Muscle of arm (tissue), 14 donors: ENCODE measurements around the gene XKR3. TPM values are rescaled to one million over a fixed set of nuclear protein-coding genes. Genes with fewer than 3 reads are reported as not detected.
"Not testable (repeated sequence)": the region's sequence is repeated elsewhere in the genome, so short reads cannot be mapped to it uniquely, and the experiment has no call there.

ENCODE experiments used
- DNase-seq: peaks from one replicate; pipeline ENCODE4 v3.0.0-alpha.2; 2013
- long read RNA-seq, 11 donors: transcript quantifications; one replicate each; lab custom pipeline, GENCODE V29; 2026
- polyA plus RNA-seq, 12 donors: library from polyadenylated mRNA; unstranded; fragments of 120-200 nt; gene quantifications; one replicate each; pipeline ENCODE4 v1.2.1, GENCODE V29; 2013; ENCODE audit not compliant: insufficient read length in 12 of 12

Gene XKR3
- under 1 TPM in 1 of 12 donors, not detected in 11; 0.13 TPM for polyA plus RNA-seq
- long read RNA-seq, donor 1: 0 reads
- long read RNA-seq, donor 2: 0 reads
- long read RNA-seq, donor 3: 0 reads
- long read RNA-seq, donor 4: 0 reads
- long read RNA-seq, donor 5: 0 reads
- long read RNA-seq, donor 6: 0 reads
- long read RNA-seq, donor 7: 0 reads
- long read RNA-seq, donor 8: 0 reads
- long read RNA-seq, donor 9: 0 reads
- long read RNA-seq, donor 10: 0 reads
- long read RNA-seq, donor 11: 0 reads

DNA sequence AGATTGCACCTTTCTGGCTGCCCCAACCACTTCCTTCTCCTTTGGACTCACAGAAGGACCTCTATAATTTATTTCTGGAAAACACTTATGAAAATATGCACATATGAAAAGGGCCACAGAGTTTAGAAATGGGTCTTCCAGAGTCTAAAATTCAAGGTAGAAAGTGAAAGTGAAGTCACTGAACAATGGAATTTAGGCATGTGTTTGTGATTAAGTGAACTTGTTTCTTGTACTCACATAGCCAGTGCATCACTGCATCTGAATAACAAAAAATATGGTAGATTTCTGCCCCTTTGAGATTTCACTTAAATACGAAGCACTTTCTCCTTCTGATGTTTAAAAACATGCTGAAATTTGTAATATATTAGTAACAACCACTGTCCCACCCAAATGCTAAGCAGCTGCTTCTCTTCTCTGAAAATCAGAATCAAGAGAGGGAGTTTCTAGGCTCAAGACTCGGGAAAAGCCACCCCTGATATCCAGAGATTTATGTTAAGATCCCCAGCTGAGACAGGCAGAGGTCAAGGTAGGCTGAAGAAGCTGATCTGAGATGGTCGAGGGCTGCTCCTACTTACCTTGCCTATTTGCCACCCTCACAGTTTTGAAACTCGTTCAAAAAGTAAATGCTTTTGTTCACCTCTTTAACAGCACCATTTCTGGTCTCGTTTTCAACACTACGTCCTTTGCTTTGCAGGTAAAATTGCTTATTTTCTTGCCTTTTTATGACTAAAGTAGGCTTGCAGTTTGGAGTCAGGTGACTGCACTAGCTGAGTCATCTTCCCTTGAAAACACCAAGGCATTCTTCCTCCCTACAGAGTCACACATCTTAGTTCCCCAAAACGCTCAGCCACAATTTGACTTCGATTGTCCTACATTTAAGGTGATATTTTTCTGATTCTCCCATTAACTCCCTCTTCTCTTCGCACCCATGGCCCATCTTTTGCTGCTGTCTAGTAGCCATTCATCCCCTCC is at the start of gene XKR3:
TSS of gene XKR3 (minus strand) at position 696 of the 972 bp plus-strand sequence. CDS start 17,338 bp downstream, outside the sequence.
- peak; percentile 5 for DNase-seq

DNA sequence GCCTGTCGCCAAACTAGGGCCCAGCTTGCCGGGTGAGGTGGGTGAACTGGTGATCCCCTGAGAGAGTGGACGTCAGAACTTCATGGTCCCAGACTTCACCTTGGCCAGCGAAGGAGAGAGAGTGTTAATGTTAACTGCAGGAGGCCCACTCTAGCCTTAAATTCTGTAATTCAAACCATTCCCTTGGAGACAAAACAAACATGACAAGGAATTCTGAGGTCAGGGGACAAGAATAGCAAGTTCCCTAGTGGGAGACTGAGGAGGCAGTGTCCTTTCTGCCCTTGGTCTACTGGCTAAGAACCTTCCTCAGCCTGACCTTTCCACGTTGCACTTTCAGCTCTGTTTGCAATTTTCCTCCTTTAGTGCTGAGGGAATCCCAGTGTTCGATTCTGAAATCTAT is 44.4 kb upstream of the XKR3 start:
- not testable (repeated sequence) for DNase-seq

DNA sequence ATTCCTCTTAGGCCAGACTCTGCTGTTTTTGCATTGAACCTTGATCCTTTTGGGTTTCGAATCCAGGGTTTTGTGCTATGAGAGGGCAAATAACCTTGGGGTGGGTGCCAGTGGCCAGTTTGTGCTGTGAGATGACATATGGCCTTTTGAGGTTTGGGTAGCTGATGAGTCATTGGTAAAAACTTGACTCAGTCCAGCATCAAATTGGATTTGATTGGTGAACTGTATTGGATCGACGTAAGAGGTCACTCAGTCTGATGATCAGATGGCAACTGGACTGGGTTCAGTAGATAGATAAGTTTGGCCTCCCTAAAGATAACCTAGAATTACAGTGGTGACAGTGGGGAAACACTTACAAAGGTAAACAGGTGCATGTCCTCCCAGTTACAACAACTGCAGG is 41.0 kb upstream of the XKR3 start:
- no peak for DNase-seq

DNA sequence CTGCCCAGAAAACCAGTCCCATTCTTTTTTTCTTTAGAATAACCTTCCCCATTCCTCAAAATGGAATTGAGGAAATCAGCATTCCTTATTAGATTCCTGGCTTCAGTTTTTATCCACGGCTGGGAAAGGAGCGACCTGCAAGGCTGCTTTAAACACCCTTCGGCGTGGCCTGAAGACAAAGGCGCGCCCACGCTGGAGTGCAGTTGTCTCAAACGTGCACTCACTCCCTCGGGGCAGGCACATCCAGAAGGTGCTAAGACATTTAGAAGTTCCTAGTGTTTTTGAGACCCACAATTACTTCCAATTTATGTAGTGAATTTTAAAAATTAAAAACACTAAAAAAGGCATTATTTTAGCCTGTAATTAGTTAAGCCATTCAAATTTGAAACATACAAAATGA is 31.6 kb upstream of the XKR3 start:
- not testable (repeated sequence) for DNase-seq

DNA sequence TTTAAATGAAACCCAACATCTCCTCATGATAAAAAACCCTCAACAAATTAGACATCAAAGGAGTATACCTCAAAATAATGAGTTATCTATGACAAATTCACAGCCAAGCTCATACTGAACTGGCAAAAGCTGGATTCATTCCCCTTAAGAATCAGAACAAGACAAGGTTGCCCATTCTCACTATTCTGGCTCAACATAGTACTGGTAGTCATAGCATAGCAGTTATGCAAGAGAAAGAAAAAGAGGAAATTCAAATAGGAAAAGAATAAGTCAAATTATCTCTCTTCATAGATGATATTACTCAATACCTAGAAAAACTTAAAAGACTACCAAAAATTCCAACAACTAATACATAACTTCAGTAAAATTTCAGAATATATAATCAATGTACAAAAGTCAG is 29.4 kb upstream of the XKR3 start:
- no peak for DNase-seq

DNA sequence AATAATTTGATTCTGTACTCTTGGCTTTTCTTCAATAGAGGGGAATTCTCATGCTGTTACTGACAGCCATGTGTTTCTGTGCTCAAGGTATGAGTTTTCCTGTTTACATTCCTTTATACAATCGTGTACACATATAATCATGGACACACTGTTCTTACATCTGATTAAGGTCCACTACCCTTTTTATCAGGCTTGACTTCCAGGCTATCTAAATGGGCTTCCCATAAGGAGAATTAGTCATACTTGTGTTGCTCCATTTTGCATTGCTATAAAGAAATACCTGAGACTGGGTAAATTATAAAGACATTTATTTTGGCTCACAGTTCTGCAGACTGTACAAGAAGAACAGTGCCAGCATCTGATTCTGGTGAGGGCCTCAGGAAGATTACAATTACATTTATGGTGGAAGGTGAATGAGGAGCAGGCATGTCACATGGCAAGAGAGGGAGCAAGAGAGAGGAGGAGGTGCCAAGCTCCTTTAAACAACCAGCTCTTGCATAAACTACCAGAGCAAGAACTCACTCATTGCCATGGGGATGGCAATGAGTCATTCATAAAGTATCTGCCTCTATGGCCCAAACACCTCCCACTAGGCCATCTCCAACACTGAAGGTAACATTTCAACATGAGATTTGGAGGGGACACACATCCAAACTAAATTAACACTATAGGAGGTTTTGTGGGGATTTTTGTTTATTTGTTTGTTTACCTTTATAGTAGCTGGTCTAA is 26.2 kb upstream of the XKR3 start:
- DNase-seq: not testable (repeated sequence)

DNA sequence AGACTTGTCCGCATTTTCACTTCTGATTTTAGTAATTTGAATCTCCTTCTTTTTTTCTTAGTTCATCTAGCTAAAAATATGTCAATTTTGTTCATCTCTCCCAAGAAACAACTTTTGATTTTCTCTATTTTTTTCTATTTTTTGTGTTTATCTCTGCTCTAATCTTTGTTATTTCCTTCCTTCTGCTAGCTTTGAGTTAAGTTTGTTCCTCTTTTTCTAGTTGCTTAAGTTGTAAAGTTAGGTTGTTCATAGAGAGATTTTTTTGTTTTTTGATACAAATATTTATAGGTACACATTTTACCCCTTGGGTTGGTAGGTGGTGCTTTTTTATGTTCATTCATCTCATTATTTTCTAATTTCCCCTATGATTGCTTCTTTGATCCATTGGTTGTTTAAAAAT is 22.1 kb upstream of the XKR3 start:
- no peak for DNase-seq

DNA sequence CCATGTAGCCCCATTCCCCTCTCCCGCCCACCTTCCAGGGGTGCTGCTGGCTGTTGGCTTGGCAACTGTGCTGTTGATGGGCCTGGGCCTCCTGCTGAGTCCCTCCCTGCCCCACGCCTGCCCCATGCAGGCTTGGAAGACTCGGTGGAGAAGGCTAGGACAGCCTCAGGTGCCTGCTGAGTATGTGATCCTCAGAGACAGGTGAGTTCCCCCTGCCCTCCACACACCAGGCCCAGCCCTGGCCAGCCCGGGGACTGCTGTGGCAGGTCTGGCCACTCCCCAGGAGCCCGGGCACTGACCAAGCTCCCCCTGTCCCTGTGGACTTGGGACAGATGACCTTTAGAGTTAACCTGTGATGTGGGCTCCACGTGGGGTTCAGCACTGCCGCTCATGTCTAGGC is 20.7 kb upstream of the XKR3 start:
- no peak for DNase-seq

DNA sequence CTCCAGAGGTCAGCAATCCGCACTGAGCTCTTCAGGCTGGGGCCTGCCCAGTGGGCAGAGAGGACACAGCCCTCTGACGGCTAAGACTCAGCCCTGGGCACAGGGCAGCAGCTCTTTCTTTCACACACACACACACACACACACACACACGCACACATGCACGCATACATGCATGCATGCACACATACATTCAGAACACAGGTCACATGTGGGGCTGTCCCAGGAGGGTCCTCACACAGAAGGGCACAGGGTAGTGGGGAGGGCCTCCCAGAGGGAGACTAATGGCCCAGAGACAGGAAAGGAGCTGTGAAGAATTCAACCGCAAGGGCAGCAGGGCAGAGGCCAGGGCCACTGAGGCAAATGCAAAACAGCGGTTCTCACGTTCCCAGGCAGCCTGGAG is 20.3 kb upstream of the XKR3 start:
- DNase-seq: no peak

DNA sequence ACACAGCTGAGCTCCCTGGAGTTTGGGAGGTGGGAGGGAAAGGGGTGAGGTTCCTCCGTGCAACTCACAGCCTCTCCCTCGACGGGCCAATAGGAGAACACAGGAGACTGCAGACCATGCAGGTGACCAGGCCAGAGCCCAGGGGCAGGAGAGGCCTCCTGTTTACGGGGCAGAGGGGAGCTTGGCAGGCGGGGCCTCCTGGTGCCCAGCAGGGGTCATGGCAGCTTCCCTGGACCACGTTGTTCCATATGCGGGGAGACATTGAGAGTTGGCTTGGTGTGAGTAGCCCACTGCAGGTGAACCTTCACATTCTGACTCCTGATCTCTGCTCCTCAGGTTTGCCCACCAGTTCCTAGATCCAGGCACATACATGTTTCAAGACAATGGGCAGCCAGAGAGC is 19.3 kb upstream of the XKR3 start:
- DNase-seq: no peak

DNA sequence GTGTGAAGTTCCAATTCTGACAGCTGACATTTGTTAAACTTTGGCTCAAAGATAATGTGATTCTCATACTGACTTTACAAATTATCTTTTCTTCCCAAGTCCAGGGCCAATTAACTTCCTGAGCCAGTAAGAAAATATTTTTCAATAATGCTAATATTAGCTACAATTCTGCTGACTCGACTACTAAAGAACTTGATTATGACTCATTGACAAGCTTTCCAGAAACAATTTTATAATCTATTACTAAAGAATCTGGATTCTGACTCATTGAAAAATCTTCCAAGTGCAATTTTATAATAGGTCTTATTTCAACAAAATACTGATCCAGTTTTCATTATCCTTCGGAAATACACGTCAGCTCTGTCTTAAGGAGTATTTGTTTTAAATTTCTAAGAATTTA is 12.9 kb upstream of the XKR3 start:
- no peak for DNase-seq

DNA sequence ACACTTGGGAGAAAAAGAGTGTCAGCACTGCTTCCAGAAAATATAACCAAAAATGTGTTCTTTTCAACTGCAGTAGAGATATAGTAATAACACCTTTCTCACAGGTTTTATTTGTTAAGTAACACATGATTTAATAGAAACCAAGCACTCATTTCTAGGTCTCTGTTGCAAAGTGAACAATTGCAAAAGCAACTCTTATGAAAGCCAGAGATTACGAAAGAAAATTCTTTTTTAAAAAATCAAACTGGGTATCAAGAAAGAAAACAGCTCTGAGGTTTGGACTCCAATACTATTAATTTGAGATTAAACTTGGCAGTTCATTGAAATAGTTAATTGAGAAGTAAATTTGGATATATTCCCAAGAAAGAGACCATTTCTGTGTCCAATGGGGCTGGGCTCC is 9.8 kb upstream of the XKR3 start:
- DNase-seq: no peak

DNA sequence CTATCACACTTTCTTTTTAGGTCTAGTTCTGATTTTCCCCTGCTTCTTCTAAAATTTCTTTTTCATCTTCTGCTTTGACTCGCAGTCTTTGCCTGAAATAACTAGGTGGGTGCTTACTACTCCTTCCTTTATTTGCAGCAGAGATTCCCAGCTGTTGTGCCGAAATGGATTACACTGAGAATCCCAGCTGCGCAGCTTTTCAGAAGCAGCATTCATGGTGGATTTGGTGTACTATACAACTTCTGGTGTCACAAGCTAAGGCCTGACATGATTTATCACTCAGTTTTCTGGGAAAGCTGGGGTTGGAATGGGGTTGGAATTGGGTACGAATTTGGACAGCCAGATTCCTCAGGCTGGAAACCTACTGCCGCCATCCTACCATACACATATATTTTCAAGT is 6.0 kb upstream of the XKR3 start:
- peak; percentile 4 for DNase-seq

DNA sequence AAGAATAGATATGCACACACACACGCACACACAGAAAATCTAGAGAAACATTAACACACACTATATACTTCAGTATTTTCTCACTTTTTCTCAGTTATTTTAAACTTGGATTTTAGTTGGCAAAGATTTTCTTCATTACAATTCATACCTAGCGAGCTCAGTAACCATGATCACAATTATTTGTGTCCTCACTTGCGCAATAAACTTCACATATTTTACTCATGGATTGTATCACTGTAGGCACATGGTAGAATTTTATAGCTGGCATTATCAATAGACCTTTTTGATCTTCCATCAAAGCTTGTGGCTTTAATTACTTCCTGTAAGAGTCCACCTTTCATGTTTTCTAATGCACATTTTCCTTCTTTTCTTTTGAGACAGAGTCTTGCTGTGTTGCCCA is 4.8 kb upstream of the XKR3 start:
- no peak for DNase-seq

DNA sequence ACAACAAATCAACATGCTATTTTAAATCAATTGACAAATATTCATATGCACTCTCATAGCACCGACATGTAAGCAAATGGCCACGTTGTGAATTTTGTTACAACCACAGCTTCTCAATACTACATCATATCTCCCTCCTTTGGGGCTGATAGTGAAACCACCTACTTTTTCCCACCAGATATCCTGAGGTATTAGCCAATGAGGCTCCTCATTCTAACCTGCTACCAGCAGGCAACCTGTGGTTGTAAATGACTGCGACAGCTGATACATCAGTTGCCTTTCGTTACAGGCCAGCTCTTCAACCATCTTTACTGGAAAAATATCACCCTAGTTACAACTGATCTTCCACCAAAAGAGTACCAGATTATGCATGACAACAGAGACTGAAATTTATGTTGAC is 3.7 kb upstream of the XKR3 start:
- DNase-seq: no peak

DNA sequence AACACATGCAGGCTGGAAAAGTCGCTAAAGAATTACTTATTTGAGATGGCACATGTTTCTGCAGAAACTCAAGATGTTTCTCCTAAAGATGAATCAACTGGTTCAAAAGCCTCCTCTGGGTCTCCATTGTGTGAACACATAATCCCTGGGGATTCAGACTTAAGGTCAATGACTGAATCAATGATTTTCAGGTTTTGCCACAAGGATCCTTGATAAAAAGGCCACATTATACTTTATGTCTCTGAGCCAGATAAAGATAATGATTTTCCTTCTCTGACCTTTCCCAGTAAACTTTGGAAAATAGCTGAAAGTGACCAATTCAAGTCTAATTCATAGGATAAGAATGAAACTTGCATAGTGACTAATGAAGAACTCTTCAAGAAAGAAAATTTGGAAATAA is 2.3 kb upstream of the XKR3 start:
- DNase-seq: no peak

DNA sequence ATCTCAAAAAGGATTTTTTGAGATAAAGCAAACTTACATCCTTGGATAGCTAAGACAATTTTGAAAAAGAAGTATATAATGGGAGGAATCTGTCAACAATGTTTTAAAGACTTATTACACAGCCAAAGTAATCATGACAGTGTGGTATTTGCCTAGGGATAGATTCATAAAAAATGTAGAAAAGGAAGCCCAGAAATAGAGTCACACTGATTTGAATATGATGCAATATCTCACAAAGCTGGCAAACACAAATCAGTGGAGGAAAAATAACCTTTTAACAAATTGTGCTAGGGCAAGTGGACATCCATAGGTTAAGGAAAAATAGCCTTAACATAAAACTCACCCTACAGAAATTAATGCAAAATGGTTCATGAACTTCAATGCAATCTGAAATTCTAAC is 6.0 kb downstream of the XKR3 start:
- no peak for DNase-seq

DNA sequence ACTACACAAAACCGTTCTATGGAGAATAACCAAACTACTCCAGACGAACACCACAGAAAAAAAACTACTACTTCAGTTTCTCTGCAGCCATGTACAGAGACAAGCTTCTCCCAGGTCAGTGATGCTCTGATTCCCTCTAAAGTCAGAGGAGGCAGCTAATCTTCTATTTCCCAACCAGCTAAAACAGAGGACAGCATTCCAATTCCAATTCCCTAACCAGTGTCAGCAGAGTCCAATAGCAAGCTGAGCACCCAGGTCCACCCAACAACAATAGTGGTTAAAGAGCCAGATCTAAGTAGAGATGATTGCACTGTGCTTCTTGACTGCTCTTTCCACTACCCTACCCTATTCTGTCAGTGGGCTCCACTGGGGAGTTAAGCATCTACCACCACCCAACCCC is 6.7 kb downstream of the XKR3 start:
- no peak for DNase-seq

DNA sequence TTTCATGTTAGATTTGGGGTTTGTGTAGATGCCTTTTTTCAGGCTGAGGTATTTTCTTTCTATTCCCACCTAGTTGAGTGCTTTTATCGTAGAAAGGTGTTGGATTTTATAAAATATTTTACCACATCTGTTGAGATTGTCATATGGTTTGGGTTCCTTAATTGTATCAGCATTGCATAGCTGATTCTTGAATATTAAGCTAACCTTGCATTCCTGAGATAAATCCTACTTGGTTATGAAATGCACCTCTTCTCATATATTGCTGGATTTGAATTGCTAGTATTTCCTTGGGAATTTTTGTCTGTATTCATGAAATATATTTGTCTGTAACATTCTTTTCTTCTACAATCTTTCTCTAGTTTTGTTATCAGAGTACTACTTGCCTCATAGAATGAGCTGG is 10.1 kb downstream of the XKR3 start:
- DNase-seq: no peak

DNA sequence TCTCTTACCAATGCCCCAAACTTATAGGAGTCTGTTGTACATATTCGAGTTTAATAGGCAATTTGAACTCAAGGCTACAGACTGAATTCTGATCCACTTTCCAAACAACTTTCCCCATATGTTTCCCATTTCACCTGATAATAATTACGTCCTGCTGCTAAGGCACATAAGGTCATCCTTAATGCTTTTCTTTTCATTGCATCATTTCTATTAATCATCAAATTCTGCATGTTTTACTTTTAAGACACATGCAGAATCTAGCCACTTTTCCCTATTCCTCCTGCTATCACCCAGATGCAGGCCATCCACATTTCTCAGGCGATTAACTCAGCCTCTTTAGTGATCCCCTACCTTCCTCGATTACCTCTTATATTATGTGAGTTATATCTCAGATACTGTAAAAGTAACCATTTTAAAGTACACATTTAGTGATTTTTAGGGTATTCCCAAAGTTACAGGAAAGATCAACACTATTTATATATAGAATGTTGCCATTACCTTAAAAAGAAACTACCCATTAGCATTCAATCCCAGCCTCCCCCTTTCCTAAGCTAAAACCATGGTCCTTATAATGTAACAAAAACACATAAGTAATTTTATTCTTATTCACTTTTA is 14.9 kb downstream of the XKR3 start:
- DNase-seq: no peak

DNA sequence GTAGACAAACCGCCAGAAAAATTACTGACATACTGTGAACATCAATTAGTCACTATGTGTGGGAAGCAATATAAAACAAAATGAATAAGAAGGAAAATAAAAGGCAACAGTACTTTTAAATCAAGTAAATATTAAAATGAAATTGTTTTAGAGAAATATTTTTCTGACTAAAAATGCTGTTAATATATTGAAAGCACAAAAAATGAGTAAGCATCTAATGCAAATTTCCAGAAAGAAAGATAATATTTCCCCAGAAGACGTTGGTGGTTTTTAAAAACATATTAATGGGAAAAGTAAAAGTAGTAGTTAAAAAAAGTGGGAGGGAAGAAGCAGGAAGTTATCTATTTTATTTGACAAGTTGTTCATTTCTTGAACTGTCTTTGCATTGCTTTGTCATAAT is 16.5 kb downstream of the XKR3 start:
- no peak for DNase-seq

DNA sequence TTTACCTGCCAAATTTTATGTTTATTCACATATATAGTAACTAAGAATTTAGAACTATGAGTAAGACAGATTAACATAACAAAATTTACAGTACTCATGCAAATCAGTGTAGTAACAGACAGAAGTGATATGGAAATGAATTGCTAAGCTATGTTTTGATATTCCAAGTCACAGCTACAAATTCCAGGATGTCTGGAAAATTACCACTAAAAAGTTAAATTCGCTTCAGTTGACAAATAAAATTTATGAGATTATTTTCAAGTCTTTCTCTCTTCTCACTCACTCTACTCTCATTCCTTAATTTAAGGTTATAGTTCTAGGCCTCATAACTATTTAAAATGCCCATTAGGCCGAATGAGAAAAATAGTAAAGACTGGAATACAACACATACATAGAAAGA is 18.1 kb downstream of the XKR3 start:
- no peak for DNase-seq
